ENCODE results near the gene STX8. TPM values are rescaled to one million over a fixed set of nuclear protein-coding genes. Genes with fewer than 3 reads are reported as not detected.

STX8 gene
- total RNA-seq, 4 donors from 2014 or later, result 22.0 to 67.3 (median 46.5) TPM

DNA sequence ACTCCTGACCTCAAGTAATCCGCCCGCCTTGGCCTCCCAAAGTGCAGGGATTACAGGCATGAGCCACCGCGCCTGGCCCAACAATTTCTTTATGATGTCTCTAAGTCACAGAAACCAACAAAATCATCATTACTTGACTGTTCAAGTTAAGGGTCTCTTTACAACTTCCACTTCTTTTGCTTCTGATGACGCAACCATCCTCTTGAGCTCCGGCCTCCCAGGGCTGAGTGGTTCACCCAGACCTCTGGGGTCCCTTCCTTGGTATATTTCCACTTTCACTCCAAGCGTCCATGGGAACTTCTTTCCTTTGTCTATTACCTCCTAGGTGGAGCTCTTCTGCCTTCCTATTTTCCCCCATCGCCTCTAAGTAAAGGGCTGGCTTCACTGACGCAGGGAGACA lies 300.6 kb downstream of the STX8 start:
- no peak overlapping the region for H3K4me3 ChIP-seq
- H3K27me3 ChIP-seq, result no peaks in the 10 kb centered on the region
- no peaks in the 10 kb centered on the region for H3K36me3 ChIP-seq
- no peaks in the 10 kb centered on the region for H3K9me3 ChIP-seq
- no peak for DNase-seq
- TF ChIP-seq, protein P1, sequence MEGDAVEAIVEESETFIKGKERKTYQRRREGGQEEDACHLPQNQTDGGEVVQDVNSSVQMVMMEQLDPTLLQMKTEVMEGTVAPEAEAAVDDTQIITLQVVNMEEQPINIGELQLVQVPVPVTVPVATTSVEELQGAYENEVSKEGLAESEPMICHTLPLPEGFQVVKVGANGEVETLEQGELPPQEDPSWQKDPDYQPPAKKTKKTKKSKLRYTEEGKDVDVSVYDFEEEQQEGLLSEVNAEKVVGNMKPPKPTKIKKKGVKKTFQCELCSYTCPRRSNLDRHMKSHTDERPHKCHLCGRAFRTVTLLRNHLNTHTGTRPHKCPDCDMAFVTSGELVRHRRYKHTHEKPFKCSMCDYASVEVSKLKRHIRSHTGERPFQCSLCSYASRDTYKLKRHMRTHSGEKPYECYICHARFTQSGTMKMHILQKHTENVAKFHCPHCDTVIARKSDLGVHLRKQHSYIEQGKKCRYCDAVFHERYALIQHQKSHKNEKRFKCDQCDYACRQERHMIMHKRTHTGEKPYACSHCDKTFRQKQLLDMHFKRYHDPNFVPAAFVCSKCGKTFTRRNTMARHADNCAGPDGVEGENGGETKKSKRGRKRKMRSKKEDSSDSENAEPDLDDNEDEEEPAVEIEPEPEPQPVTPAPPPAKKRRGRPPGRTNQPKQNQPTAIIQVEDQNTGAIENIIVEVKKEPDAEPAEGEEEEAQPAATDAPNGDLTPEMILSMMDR (IDR thresholded peaks at IDR 0.05), result no peak
- TF ChIP-seq POLR2A (IDR thresholded peaks at IDR 0.05), result no peak
- intact Hi-C loops (cut with DNase I; ENCODE audit: low total_unique reads), result no loop called here
- H3K4me1 ChIP-seq, result no peaks in the 10 kb centered on the region
- H3K27ac ChIP-seq, result no peak overlapping the region

DNA sequence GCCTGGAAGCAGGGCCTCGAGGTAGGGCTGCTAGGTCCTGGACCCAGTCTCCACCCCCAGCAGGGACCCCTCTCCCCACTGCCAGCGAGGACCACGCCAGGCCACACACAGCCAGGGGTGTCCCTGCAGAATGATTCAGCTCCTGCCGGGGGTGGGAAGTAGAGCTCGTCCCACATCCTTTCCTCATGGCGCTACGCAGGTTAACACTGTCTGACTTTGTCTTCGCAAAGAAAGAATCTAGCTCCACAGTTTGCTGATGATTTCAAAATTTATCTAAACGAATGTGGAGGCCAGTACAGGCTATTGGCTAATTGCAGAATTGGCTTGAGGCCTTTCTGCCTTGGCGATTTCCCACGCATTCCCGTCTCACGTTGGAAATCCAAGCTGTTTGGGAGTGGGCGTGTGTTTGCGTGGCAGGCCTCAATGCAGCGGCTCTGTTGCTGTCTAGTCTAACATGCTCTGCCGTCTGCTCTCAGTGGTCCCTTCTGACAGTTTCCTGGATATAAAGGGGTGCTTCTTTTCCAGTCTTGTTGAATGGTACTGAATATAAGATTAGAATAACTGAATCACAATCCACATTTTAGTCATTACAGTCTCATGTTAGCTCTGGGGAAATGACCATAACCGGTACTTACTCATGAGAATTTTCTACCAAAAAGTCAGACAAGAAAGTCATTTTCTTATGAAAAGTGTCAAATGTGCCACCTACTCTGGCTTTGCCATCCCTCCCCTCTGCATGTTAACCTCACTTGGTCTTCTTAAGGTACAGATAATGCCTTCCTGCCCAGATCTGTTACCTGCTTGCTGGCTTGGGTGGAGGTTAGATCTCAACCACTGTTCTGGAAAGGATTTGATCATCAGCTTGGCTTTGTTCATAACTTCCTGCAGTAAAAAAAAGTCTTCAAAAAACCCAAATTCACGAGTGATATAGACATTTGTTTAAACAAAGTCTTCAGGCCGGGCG lies 301.9 kb downstream of the STX8 start:
- Histone ChIP-seq H3K27me3 (no peaks in the 10 kb centered on the region), H3K27ac (peak overlapping the region in 1 of 2 donors; percentile 27), H3K4me1 (no peaks in the 10 kb centered on the region), H3K4me3 (no peak overlapping the region), H3K9me3 (no peaks in the 10 kb centered on the region), H3K36me3 (no peaks in the 10 kb centered on the region)
- intact Hi-C loops (cut with DNase I; ENCODE audit: low total_unique reads), result no loop called here
- DNase-seq, result peak; percentile 33 to 64
- TF ChIP-seq, protein P1 (IDR thresholded peaks at IDR 0.05), result no peak
- TF ChIP-seq POLR2A (IDR thresholded peaks at IDR 0.05), result no peak

DNA sequence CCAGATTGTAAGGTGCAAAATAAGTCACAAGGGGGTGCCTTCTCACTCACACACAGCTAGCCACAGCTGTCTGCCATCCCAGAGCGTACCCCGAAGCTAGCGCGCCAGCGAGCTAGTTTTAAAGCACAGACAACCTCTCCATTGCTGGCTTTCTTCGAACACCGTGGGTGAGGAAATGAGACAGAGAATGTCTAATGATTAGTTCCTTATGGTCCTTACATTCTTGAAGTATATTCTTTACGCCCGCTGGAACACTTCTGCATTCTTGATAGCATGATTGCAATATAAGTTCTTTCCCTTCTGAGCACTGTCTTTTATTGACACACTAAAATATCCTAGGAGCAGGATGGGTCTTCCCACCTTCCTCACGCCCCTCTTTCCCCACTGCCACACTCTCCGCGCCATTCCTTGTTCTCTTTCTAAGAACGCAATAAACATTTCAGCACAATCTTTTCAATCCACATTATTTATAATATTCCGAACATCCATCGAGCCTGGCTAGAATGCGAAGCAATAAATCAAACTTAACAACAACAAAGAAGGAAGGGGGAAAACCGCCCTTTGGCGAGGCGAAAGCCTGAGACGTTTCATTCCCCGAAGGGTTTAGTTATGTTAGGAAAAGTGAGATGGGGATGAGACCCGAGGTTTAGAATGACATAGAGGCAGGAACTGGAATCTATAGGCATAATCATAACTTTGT lies 303.0 kb downstream of the STX8 start:
- no peak overlapping the region for H3K4me3 ChIP-seq

DNA sequence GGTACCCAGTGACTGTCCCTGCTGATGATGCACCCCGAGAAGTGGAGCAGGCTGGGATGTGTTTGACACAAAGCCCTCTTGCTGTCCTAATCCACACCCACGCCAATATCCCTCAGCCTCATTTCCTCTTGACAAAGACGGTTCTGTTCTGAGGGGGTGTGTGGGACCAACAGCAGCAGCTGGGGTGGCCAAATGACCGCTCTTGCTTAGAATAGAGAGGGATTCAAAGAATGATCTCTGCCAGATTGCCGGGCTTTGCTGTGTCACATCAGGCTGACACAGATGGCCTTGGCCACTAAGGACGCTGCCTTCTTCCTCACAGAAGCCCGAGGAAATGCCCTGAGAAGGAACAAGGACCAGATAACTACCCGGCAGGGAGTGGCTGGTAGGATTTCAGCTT lies 303.6 kb downstream of the STX8 start:
- Histone ChIP-seq H3K27ac (no peak overlapping the region), H3K4me1 (no peaks in the 10 kb centered on the region), H3K4me3 (no peak overlapping the region), H3K9me3 (no peaks in the 10 kb centered on the region), H3K27me3 (no peaks in the 10 kb centered on the region), H3K36me3 (no peaks in the 10 kb centered on the region)
- no peak for DNase-seq
- intact Hi-C loops (cut with DNase I; ENCODE audit: low total_unique reads), result no loop called here
- TF ChIP-seq, protein P1 (IDR thresholded peaks at IDR 0.05), result no peak
- TF ChIP-seq POLR2A (IDR thresholded peaks at IDR 0.05), result no peak

More for the DNA sequence above, 303.0 kb downstream of the STX8 start:
- Histone ChIP-seq H3K36me3 (no peaks in the 10 kb centered on the region), H3K27me3 (no peaks in the 10 kb centered on the region), H3K4me1 (no peaks in the 10 kb centered on the region), H3K27ac (no peak overlapping the region), H3K9me3 (no peaks in the 10 kb centered on the region)
- no peak for DNase-seq
- TF ChIP-seq, protein P1 (IDR thresholded peaks at IDR 0.05), result no peak
- no peak for TF ChIP-seq POLR2A (IDR thresholded peaks at IDR 0.05)
- intact Hi-C loops (cut with DNase I; ENCODE audit: low total_unique reads), result no loop called here

DNA sequence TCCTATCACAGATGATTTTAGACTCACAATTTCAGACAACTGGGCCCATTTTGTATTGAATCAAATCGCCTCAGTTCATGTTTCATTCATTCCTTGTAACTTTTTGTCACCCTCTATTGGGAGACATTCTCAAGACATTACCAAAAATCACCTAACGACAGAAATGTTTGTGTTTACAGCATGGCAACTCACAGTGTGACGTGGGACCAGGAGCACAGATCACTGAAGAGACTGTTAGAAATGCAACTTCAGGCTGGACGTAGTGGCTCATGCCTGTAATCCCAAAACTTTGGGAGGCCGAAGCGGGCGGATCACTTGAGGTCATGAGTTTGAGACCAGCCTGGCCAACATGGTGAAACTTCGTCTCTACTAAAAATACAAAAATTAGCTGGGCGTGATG lies 304.7 kb downstream of the STX8 start:
- Histone ChIP-seq H3K4me1 (no peaks in the 10 kb centered on the region), H3K9me3 (no peaks in the 10 kb centered on the region), H3K27ac (no peak overlapping the region), H3K4me3 (no peak overlapping the region), H3K36me3 (no peaks in the 10 kb centered on the region), H3K27me3 (no peaks in the 10 kb centered on the region)
- TF ChIP-seq, protein P1 (IDR thresholded peaks at IDR 0.05), result no peak
- TF ChIP-seq POLR2A (IDR thresholded peaks at IDR 0.05), result no peak
- DNase-seq, result no peak
- intact Hi-C loops (cut with DNase I; ENCODE audit: low total_unique reads), result no loop called here
